Lower leg skin (tissue), 4 donors: ENCODE data around the gene TMEM145. TPM values are rescaled to one million over a fixed set of nuclear protein-coding genes. Genes with fewer than 3 reads are reported as not detected.

ENCODE experiments used
- DNase-seq, 2 donors: peaks; one replicate each; pipeline ENCODE4 v3.0.0-alpha.2; 2019; ENCODE audit warnings: low spot score in 2 of 2
- H3K4me3 ChIP-seq: fragments of 200-600 bp; sonication (generic); 2 replicates; pipeline ENCODE4 v1.5.1; 2017; ENCODE audit warnings: mild to moderate bottlenecking, low read depth; ENCODE audit not compliant: poor library complexity, severe bottlenecking
- POLR2A ChIP-seq, 2 donors: fragments of 450-650 bp; IDR thresholded peaks; one replicate each; pipeline ENCODE4 v1.6.1; 2016 to 2017; ENCODE audit warnings: antibody characterized with exemption in 2 of 2, mild to moderate bottlenecking in 1 of 2, moderate library complexity in 1 of 2
- WGBS, 2 donors: methylation state at CpG; one replicate each; pipeline ENCODE4 v1.1.5; 2018; 5-methylcytosine and 5-hydroxymethylcytosine counted together
- intact Hi-C: fragments of 100-400 bp; cut with DNase I; formaldehyde crosslinking; loops from one replicate; pipeline ENCODE4 v1.15.0; 2023; ENCODE audit warnings: low total_unique reads
- total RNA-seq, 4 donors: library from RNA; depleted of rRNA; stranded (reverse); fragments of >200 nt; gene quantifications; one replicate each; pipeline ENCODE4 v1.1.0, GENCODE V29; 2016
- TF ChIP-seq, protein P1 (sequence below), 3 donors: fragments of 450-650 bp; IDR thresholded peaks; one replicate each; pipeline ENCODE4 v1.5.1; 2016; ENCODE audit warnings: antibody characterized with exemption in 3 of 3, mild to moderate bottlenecking in 3 of 3, moderate library complexity in 2 of 3

TMEM145 gene
- total RNA-seq, 4 donors from 2014 or later = 0.88 TPM; not detected in 3

DNA sequence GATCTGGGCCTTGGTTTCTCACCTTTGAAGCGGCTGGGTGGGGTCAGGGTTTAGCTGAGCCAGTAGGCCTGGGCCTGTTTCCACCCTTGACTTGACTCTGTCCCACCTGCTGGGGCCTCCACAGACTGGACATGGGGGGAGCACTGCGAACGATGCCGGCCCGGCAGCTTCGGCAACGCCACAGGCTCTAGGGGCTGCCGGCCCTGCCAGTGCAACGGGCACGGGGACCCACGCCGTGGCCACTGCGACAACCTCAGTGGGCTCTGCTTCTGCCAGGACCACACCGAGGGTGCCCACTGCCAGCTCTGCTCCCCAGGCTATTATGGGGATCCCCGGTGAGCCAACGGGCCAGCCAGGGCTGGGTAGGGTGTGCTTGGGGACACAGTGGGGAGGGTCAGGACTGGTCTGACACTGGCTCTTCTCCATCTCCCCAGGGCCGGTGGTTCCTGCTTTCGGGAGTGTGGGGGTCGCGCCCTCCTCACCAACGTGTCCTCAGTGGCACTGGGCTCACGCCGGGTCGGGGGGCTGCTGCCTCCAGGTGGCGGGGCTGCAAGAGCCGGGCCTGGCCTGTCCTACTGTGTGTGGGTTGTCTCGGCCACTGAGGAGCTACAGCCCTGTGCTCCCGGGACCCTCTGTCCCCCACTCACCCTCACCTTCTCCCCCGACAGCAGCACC is 40.4 kb downstream of the TMEM145 start:
- no peak for TF ChIP-seq POLR2A (IDR thresholded peaks at IDR 0.05)
- TF ChIP-seq, protein P1, sequence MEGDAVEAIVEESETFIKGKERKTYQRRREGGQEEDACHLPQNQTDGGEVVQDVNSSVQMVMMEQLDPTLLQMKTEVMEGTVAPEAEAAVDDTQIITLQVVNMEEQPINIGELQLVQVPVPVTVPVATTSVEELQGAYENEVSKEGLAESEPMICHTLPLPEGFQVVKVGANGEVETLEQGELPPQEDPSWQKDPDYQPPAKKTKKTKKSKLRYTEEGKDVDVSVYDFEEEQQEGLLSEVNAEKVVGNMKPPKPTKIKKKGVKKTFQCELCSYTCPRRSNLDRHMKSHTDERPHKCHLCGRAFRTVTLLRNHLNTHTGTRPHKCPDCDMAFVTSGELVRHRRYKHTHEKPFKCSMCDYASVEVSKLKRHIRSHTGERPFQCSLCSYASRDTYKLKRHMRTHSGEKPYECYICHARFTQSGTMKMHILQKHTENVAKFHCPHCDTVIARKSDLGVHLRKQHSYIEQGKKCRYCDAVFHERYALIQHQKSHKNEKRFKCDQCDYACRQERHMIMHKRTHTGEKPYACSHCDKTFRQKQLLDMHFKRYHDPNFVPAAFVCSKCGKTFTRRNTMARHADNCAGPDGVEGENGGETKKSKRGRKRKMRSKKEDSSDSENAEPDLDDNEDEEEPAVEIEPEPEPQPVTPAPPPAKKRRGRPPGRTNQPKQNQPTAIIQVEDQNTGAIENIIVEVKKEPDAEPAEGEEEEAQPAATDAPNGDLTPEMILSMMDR (IDR thresholded peaks at IDR 0.05) = no peak
- intact Hi-C loops = no loop called here
- H3K4me3 ChIP-seq = no peak overlapping the region
- no peak for DNase-seq
- WGBS, 2 donors = 91 to 95% methylated on average over 13 to 18 of the region's 29 CpGs

DNA sequence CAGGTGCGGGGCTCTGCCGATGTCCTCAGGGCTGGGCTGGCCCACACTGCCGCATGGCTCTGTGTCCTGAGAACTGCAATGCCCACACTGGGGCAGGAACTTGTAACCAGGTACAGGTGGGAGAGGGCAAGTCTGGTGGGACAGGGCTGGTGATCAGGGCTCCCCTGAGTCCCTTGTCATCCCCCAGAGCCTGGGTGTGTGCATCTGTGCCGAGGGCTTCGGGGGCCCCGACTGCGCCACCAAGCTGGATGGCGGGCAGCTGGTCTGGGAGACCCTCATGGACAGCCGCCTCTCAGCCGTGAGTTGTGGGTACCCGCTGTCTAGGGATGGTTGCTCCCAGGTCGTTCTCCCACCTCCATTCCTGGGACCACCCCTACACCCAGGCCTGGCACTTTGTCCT is 42.8 kb downstream of the TMEM145 start:
- intact Hi-C loops = no loop called here
- WGBS, 2 donors = 92 to 100% methylated on average over 2 to 8 of the region's 12 CpGs

DNA sequence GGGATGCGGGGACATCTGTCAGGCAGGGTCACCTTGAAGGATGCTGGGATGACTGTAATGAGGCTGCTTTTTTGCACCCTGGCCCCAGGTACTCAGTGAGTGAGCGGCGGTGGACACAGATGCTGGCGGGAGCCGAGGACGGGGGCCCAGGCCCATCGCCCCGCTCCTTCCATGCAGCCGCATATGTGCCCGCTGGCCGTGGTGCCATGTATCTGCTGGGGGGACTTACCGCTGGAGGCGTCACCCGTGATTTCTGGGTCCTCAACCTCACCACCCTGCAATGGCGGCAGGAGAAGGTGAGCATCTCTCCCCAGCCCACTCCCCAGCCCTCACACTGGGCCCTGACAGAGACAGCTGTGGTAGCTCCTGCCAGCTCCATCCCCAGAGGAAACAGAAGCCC is 43.6 kb downstream of the TMEM145 start:
- no peak for TF ChIP-seq POLR2A (IDR thresholded peaks at IDR 0.05)
- TF ChIP-seq, protein P1 (IDR thresholded peaks at IDR 0.05) = no peak
- WGBS, 2 donors = 97 to 98% methylated on average over 13 to 15 of the region's 15 CpGs
- intact Hi-C loops = no loop called here
- H3K4me3 ChIP-seq = no peak overlapping the region
- DNase-seq = no peak

More for the DNA sequence above, 42.8 kb downstream of the TMEM145 start:
- no peak overlapping the region for H3K4me3 ChIP-seq
- DNase-seq = no peak
- TF ChIP-seq, protein P1 (IDR thresholded peaks at IDR 0.05) = no peak
- TF ChIP-seq POLR2A (IDR thresholded peaks at IDR 0.05) = no peak

DNA sequence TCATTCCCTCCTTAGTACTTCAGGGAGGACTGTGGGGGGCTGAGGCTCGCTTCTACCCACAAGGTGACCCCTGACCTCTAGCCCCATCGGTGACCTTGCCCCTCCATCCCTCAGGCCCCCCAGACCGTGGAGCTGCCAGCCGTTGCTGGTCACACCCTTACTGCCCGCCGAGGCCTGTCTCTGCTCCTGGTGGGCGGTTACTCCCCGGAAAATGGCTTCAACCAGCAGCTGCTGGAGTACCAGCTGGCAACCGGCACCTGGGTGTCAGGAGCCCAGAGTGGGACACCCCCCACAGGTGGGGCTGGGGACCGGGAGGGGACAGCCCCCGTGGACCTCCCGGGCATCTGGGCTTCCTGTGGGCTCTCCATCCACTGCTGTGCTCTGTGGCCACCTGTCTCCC is 44.2 kb downstream of the TMEM145 start:
- 89 to 96% methylated on average over 9 to 12 of the region's 12 CpGs for WGBS, 2 donors
- no peak for DNase-seq
- intact Hi-C loops = no loop called here
- TF ChIP-seq POLR2A (IDR thresholded peaks at IDR 0.05) = no peak
- TF ChIP-seq, protein P1 (IDR thresholded peaks at IDR 0.05) = no peak
- H3K4me3 ChIP-seq = no peak overlapping the region

DNA sequence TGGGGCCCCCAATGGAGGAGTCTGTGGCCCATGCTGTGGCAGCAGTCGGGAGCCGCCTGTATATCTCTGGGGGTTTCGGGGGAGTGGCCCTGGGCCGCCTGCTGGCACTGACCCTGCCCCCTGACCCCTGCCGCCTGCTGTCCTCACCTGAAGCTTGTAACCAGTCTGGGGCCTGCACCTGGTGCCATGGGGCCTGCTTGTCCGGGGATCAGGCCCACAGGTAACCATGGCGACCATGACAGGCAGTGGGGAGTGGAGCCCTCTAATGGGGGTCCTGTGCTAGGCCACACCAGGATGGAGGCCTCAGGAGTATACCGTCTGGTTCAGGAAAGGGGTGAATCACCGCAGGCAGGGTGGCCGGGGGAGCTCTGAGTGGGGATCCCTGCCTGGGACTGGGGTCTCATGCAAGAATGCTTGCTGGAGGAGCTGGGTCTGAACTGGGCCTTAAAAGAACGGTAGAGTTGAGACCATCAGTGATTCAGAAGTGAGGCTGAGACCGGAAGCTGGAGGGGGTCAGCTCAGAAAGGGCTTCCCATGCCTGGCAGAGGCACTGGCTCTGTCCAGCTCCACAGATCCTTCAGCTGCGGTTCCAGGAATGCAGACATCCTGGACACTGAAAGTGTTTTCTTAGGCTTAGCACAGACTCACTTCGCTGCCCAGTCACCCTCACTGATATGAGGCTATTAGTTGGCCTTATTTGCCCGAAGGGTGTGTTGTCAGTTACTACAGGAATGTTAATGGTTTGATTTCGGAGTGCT is 47.9 kb downstream of the TMEM145 start:
- TF ChIP-seq POLR2A (IDR thresholded peaks at IDR 0.05) = no peak
- TF ChIP-seq, protein P1 (IDR thresholded peaks at IDR 0.05) = no peak
- intact Hi-C loops = no loop called here
- no peak for DNase-seq
- WGBS, 2 donors = 90 to 94% methylated on average over 13 to 16 of the region's 16 CpGs
- H3K4me3 ChIP-seq = no peak overlapping the region
